H1 (cell line): ENCODE results near the gene OR2AG2. TPM values are rescaled to one million over a fixed set of nuclear protein-coding genes. Genes with fewer than 3 reads are reported as not detected.

Source experiments
- CHD1 ChIP-seq: IDR thresholded peaks from 2 replicates; pipeline ENCODE4 v1.6.1; 2012; ENCODE audit warnings: low read depth, low read length, improper control_type of control experiment
- RNF2 ChIP-seq: fragments of 200-900, 300-1000 bp; sonication (generic); IDR thresholded peaks from 2 replicates; pipeline ENCODE4 v1.7.1; 2016; ENCODE audit warnings: borderline replicate concordance, low read depth, mild to moderate bottlenecking, antibody characterized with exemption, low read length; ENCODE audit not compliant: poor library complexity, severe bottlenecking; ENCODE audit errors: missing control alignments
- YY1 ChIP-seq: IDR thresholded peaks from 2 replicates; pipeline ENCODE4 v1.6.1; 2011; ENCODE audit warnings: low read depth, mild to moderate bottlenecking, low read length
- polyA plus RNA-seq, 7 experiments: library from polyadenylated mRNA; depleted of rRNA in 3 of 7; stranded (reverse) in 5 of 7; unstranded in 2 of 7; fragments of >200 nt in 5 of 7; fragments of 200-250 nt in 2 of 7; gene quantifications; 1 replicate in 5 of 7; 2 replicates in 1 of 7; 4 replicates in 1 of 7; pipeline versions ENCODE4 v1.2.1 to v1.2.3, GENCODE V29; 2011 to 2013; ENCODE audit warnings: missing spikeins in 2 of 7, mixed read lengths in 2 of 7
- total RNA-seq: library from RNA; stranded (reverse); fragmentation: NEBNext Ultra II Directional; extraction: Animal tissue kit (Norgen Biotek cat#: 25700); gene quantifications from 2 replicates; pipeline ENCODE4 v1.2.1, GENCODE V29; 2021

OR2AG2 gene
- total and polyA plus RNA-seq, 2 of the 8 experiments (the other 6 are each of a cell fraction or from before 2014, with no cell fraction given) = 0.22 to 0.74 TPM

DNA sequence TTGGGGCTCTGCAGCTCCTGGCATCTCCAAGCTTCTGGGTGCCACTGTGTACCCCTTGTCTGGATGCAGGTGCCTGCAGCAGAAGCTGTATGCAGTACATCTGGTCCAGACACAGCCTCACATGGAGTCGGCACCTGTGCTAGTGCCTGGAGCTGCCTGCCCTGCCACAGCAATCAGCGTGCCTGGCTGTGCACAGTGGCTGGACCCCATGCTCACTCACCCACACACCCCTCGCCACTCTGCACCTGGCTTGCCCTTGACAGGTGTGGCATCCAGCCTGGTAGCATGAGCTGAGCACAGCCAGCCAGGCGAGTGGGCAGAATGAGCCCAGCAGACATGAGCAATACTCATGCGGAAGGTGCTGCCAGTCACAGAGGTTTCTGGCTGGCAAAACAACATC lies 47.2 kb upstream of the OR2AG2 start (continued):
- TF ChIP-seq YY1 (no peak), CHD1 (no peak), RNF2 (no peak)
